GM12878 (cell line): ENCODE data around the gene CREB5. TPM values are rescaled to one million over a fixed set of nuclear protein-coding genes. Genes with fewer than 3 reads are reported as not detected.

Experiments
- ATAC-seq: fragments of 200-7000 bp; cut with Tn5 transposase; 3 replicates; pipeline ENCODE4 v1.9.1; 2020; ENCODE audit warnings: mild to moderate bottlenecking, moderate library complexity
- BruUV-seq: library from RNA; stranded (reverse); fragments of 400-500 nt; replicated peaks from 2 replicates; lab custom pipeline; 2021; lab: Mats Ljungman, UMichigan
- CTCF ChIA-PET: fragments of 300-600 bp; sonication (Branson Sonifier 250); formaldehyde crosslinking; extraction: SDS; loops from one replicate; lab custom pipeline; 2021; ENCODE audit warnings: inconsistent platforms; lab: Yijun Ruan, JAX
- POLR2A ChIA-PET: fragments of 350-600 bp; formaldehyde crosslinking; extraction: SDS; loops from one replicate; lab custom pipeline; 2021; ENCODE audit warnings: inconsistent platforms; lab: Charles Lee
- RAD21 ChIA-PET: fragments of 300-600 bp; sonication (Branson Sonifier 250); formaldehyde crosslinking; loops from one replicate; lab custom pipeline; 2023; ENCODE audit warnings: antibody characterized with exemption; ENCODE audit not compliant: unreplicated experiment; lab: Charles Lee
- SMC1A ChIA-PET: fragments of 300-600 bp; sonication (Branson Sonifier 250); formaldehyde crosslinking; loops from one replicate; lab custom pipeline; 2023; ENCODE audit not compliant: unreplicated experiment, uncharacterized antibody; lab: Charles Lee
- DNase-seq: peaks from one replicate; pipeline ENCODE4 v3.0.0-alpha.2; 2011; ENCODE audit warnings: low read depth, low spot score
- FAIRE-seq: peaks from 3 replicates; lab custom pipeline; 2011; peaks lifted over from hg19 to GRCh38; lab: Jason Lieb, UNC
- H2AFZ ChIP-seq: 2 replicates; pipeline ENCODE4 v1.6.0; 2011; ENCODE audit warnings: low read depth, low read length, control low read depth; ENCODE audit not compliant: control insufficient read depth
- H3K27ac ChIP-seq: 2 replicates; pipeline ENCODE4 v1.5.1; 2011; ENCODE audit warnings: control low read depth; ENCODE audit not compliant: control insufficient read depth, insufficient read depth
- H3K27me3 ChIP-seq, 2 experiments: replicated peaks in 1 of 2; 2 replicates each; pipeline versions ENCODE4 v1.6.0 to v1.6.1; 2011; ENCODE audit warnings: low read length in 1 of 2; ENCODE audit not compliant: control insufficient read depth in 2 of 2, insufficient read depth in 2 of 2
- H3K36me3 ChIP-seq, 2 experiments: 2 replicates each; pipeline ENCODE4 v1.5.1; 2011; ENCODE audit warnings: low read length in 1 of 2; ENCODE audit not compliant: control insufficient read depth in 2 of 2, insufficient read depth in 2 of 2
- H3K4me1 ChIP-seq: 2 replicates; pipeline ENCODE4 v1.6.1; 2011; ENCODE audit warnings: mild to moderate bottlenecking, low read length, moderate library complexity, mixed read lengths; ENCODE audit not compliant: control insufficient read depth, insufficient read depth
- H3K4me2 ChIP-seq: 2 replicates; pipeline ENCODE4 v1.6.0; 2011; ENCODE audit warnings: control low read depth; ENCODE audit not compliant: control insufficient read depth, insufficient read depth
- H3K4me3 ChIP-seq: fragments of 200-600 bp; sonication (generic); 2 replicates; pipeline ENCODE4 v1.5.1; 2016
- H3K79me2 ChIP-seq: 2 replicates; pipeline ENCODE4 v1.6.0; 2011; ENCODE audit warnings: low read length; ENCODE audit not compliant: control insufficient read depth, insufficient read depth
- H3K9ac ChIP-seq: 2 replicates; pipeline ENCODE4 v1.8.0; 2011; ENCODE audit warnings: low read length, control low read depth, mixed read lengths; ENCODE audit not compliant: control insufficient read depth, insufficient read depth
- H3K9me3 ChIP-seq: replicated peaks from 3 replicates; pipeline ENCODE4 v1.5.1; 2011; ENCODE audit warnings: mild to moderate bottlenecking, low read length; ENCODE audit not compliant: control insufficient read depth, insufficient read depth
- H4K20me1 ChIP-seq: 2 replicates; pipeline ENCODE4 v1.6.0; 2011; ENCODE audit not compliant: control insufficient read depth, insufficient read depth
- CBX3 ChIP-seq: fragments of 200-600 bp; sonication (generic); IDR thresholded peaks from 2 replicates; pipeline ENCODE4 v1.6.1; 2016; ENCODE audit warnings: low read depth, borderline replicate concordance
- CEBPB ChIP-seq, 2 experiments: fragments of 150-350 bp in 1 of 2; IDR thresholded peaks; 2 replicates each; pipeline ENCODE4 v1.6.1; 2012 to 2014; ENCODE audit warnings: low read depth in 2 of 2, low read length in 2 of 2, borderline replicate concordance in 1 of 2, inconsistent platforms in 1 of 2
- EED ChIP-seq: sonication (generic); IDR thresholded peaks from 2 replicates; pipeline ENCODE4 v1.6.1; 2016; ENCODE audit warnings: antibody characterized with exemption, low read depth
- MEF2B ChIP-seq: fragments of 450-650 bp; IDR thresholded peaks from 2 replicates; pipeline ENCODE4 v1.6.1; 2018; ENCODE audit warnings: mild to moderate bottlenecking, moderate library complexity; ENCODE audit not compliant: partially characterized antibody, poor library complexity, severe bottlenecking
- NFXL1 ChIP-seq: fragments of 450-650 bp; IDR thresholded peaks from 2 replicates; pipeline ENCODE4 v1.6.1; 2017; ENCODE audit warnings: antibody characterized with exemption, mild to moderate bottlenecking, borderline replicate concordance
- NRF1 ChIP-seq: conservative IDR thresholded peaks from 2 replicates; pipeline ENCODE4 v1.6.1; 2011; ENCODE audit warnings: mild to moderate bottlenecking, low read depth, low read length, improper control_type of control experiment
- PML ChIP-seq: IDR thresholded peaks from 2 replicates; pipeline ENCODE4 v1.6.1; 2012; ENCODE audit warnings: low read length, inconsistent platforms
- RFX5 ChIP-seq: IDR thresholded peaks from 2 replicates; pipeline ENCODE4 v1.6.1; 2011; ENCODE audit warnings: low read depth, low read length, improper control_type of control experiment
- SMAD1 ChIP-seq: fragments of 450-650 bp; IDR thresholded peaks from 2 replicates; pipeline ENCODE4 v1.6.1; 2018; ENCODE audit warnings: mild to moderate bottlenecking, low read depth; ENCODE audit not compliant: partially characterized antibody
- USF1 ChIP-seq: IDR thresholded peaks from 2 replicates; pipeline ENCODE4 v1.6.1; 2011; ENCODE audit warnings: borderline replicate concordance, low read depth, mild to moderate bottlenecking, moderate library complexity, mixed read lengths, low read length; ENCODE audit not compliant: insufficient read depth; ENCODE audit errors: extremely low read length
- ZBED1 ChIP-seq: IDR thresholded peaks from 2 replicates; pipeline ENCODE4 v1.6.1; 2016; ENCODE audit warnings: borderline replicate concordance
- ZNF592 ChIP-seq: fragments of 450-650 bp; IDR thresholded peaks from 2 replicates; pipeline ENCODE4 v1.6.1; 2017; ENCODE audit warnings: mild to moderate bottlenecking, moderate library complexity
- ZSCAN29 ChIP-seq: fragments of 450-650 bp; IDR thresholded peaks from 2 replicates; pipeline ENCODE4 v1.6.1; 2017; ENCODE audit warnings: mild to moderate bottlenecking, moderate library complexity
- WGBS: methylation state at CpG from one replicate; pipeline ENCODE4 v1.1.6; 2016; ENCODE audit warnings: low lambda C conversion rate; ENCODE audit not compliant: insufficient replicate concordance, insufficient coverage; ENCODE audit errors: missing lambda C conversion rate; 5-methylcytosine and 5-hydroxymethylcytosine counted together
- in situ Hi-C: fragments of 300-500 bp; cut with MboI; formaldehyde crosslinking; loops from 9 replicates; pipeline ENCODE4 v1.14.3; 2018; ENCODE audit warnings: mixed read lengths
- intact Hi-C: fragments of 100-400 bp; cut with micrococcal nuclease; formaldehyde crosslinking; loops from one replicate; pipeline ENCODE4 v1.14.2; 2022; ENCODE audit not compliant: unreplicated experiment
- polyA plus RNA-seq, 11 experiments: library from polyadenylated mRNA; depleted of rRNA in 4 of 11; unstranded in 6 of 11; stranded (reverse) in 5 of 11; fragments of >200 nt; fragmentation: Nextera tagmentation in 4 of 11; fragmentation: Illumina TruSeq in 1 of 11; extraction: Ambion mirVana in 4 of 11; extraction: Trizol in 1 of 11; gene quantifications; 1 replicate in 1 of 11; 2 replicates in 10 of 11; pipeline versions ENCODE4 v1.2.1 to v1.2.3, GENCODE V29; 2011 to 2016; ENCODE audit warnings: inconsistent platforms in 2 of 11, missing spikeins in 2 of 11, low read depth in 1 of 11
- total RNA-seq, 4 experiments: library from RNA; depleted of rRNA in 3 of 4; stranded (reverse); fragments of >200 nt in 3 of 4; fragmentation: Illumina TruSeq in 1 of 4; extraction: Trizol in 1 of 4; gene quantifications; 2 replicates each; pipeline versions ENCODE4 v1.2.1 to v1.2.3, GENCODE V29; 2013 to 2021
- TF ChIP-seq, protein P1 (sequence below): fragments of 450-650 bp; IDR thresholded peaks from 2 replicates; pipeline ENCODE4 v1.6.1; 2016; ENCODE audit warnings: mild to moderate bottlenecking

The CREB5 gene
- total and polyA plus RNA-seq, 10 of the 15 experiments (the other 5 are each of a cell fraction or from before 2014, with no cell fraction given) = 12.9 to 74.1 (median 53.0) TPM

- TF ChIP-seq CBX3 (no peak), CEBPB (IDR thresholded peaks at IDR 0.05; ENCODE audit: borderline replicate concordance in 1 of 2, low read depth in 2 of 2, low read length in 2 of 2) (no peak), ZBED1 (no peak), NFXL1 (no peak), USF1 (no peak), MEF2B (no peak), RFX5 (no peak), EED (no peak), ZSCAN29 (no peak)
- TF ChIP-seq, protein P1, sequence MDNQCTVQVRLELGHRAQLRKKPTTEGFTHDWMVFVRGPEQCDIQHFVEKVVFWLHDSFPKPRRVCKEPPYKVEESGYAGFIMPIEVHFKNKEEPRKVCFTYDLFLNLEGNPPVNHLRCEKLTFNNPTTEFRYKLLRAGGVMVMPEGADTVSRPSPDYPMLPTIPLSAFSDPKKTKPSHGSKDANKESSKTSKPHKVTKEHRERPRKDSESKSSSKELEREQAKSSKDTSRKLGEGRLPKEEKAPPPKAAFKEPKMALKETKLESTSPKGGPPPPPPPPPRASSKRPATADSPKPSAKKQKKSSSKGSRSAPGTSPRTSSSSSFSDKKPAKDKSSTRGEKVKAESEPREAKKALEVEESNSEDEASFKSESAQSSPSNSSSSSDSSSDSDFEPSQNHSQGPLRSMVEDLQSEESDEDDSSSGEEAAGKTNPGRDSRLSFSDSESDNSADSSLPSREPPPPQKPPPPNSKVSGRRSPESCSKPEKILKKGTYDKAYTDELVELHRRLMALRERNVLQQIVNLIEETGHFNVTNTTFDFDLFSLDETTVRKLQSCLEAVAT = no peak
Observed at GRCh38 chr7:28376634-28377033, 35.7 kb upstream of the CREB5 start (continued).

- ChIA-PET RAD21 (no interaction called here), CTCF (interaction anchor here (0.6 to 1.5 kb wide), 4 partner anchors 15 to 548 kb away, joined by 3 to 6 read pairs (median 3); no protein-coding TSS in a partner anchor), POLR2A (no interaction called here), SMC1A (interaction anchor here (1.0 to 1.1 kb wide), 4 partner anchors 10 to 344 kb away, joined by 3 to 5 read pairs (median 3); no protein-coding TSS in a partner anchor)
- no peaks in the 10 kb centered on the region for H4K20me1 ChIP-seq
- H3K4me2 ChIP-seq = no peak overlapping the region
- no peak overlapping the region for H3K4me3 ChIP-seq
- BruUV-seq = no TSS peak
- ATAC-seq = no peak
- 36% methylated on average over 3 of the region's 3 CpGs for WGBS
- no peaks in the 10 kb centered on the region for H3K79me2 ChIP-seq
- no peak overlapping the region for H2AFZ ChIP-seq
- H3K9me3 ChIP-seq = no peaks in the 10 kb centered on the region
- no peaks in the 10 kb centered on the region for H3K27me3 ChIP-seq
- no peaks in the 10 kb centered on the region for H3K36me3 ChIP-seq
- FAIRE-seq = no peak
- H3K27ac ChIP-seq = no peak overlapping the region
- intact Hi-C loops (no loop called here), in situ Hi-C loops (no loop called here)
- H3K4me1 ChIP-seq = no peaks in the 10 kb centered on the region; the same call in 1 of the 2 replicates
- H3K9ac ChIP-seq = no peak overlapping the region
- DNase-seq = no peak
- TF ChIP-seq ZNF592 = no peak
- TF ChIP-seq PML = no peak
- TF ChIP-seq SMAD1 = no peak
- no peak for TF ChIP-seq NRF1
Observed at GRCh38 chr7:28378574-28379149, 33.7 kb upstream of the CREB5 start.
